Caco-2 (cell line): Measurements from ENCODE around the gene CEACAM4. TPM values are rescaled to one million over a fixed set of nuclear protein-coding genes. Genes with fewer than 3 reads are reported as not detected.
"Not testable (repeated sequence)": the region's sequence is repeated elsewhere in the genome, so short reads cannot be mapped to it uniquely, and the experiment has no call there.

ENCODE experiments used
- BruUV-seq: library from RNA; stranded (reverse); fragments of 400-500 nt; replicated peaks from 2 replicates; lab custom pipeline; 2021; lab: Mats Ljungman, UMichigan
- CTCF ChIA-PET: fragments of 300-600 bp; sonication (Branson Sonifier 250); formaldehyde crosslinking; loops from one replicate; lab custom pipeline; 2022; ENCODE audit warnings: antibody characterized with exemption; lab: Charles Lee
- POLR2A ChIA-PET: fragments of 300-600 bp; sonication (Branson Sonifier 250); formaldehyde crosslinking; loops from one replicate; lab custom pipeline; 2022; ENCODE audit warnings: antibody characterized with exemption; lab: Charles Lee
- DNase-seq, 2 experiments: peaks; one replicate each; pipeline versions ENCODE4 v3.0.0 to v3.0.0-alpha.2; 2020 to 2022
- H3K27me3 ChIP-seq: replicated peaks from 2 replicates; pipeline ENCODE4 v1.6.0; 2011; ENCODE audit warnings: low read length; ENCODE audit not compliant: control insufficient read depth, insufficient read depth
- H3K36me3 ChIP-seq: 2 replicates; pipeline ENCODE4 v1.5.1; 2011; ENCODE audit warnings: low read length; ENCODE audit not compliant: control insufficient read depth, insufficient read depth
- H3K4me1 ChIP-seq: fragments of 250-450 bp; sonication (Bioruptor Pico); 2 replicates; pipeline ENCODE4 v1.5.1; 2020; ENCODE audit warnings: mild to moderate bottlenecking
- H3K4me3 ChIP-seq: 2 replicates; pipeline ENCODE4 v1.5.1; 2011; ENCODE audit warnings: low read depth, mild to moderate bottlenecking, control low read depth, low read length
- H3K9me3 ChIP-seq: fragments of 250-450 bp; sonication (Bioruptor Pico); 2 replicates; pipeline ENCODE4 v1.5.1; 2020; ENCODE audit warnings: mild to moderate bottlenecking, moderate library complexity
- H3K27ac Mint-ChIP-seq: one replicate; pipeline ENCODE4 v1.8.0; 2022; ENCODE audit warnings: mixed read lengths; ENCODE audit not compliant: unreplicated experiment
- H3K27me3 Mint-ChIP-seq: one replicate; pipeline ENCODE4 v1.8.0; 2022; ENCODE audit warnings: mixed read lengths; ENCODE audit not compliant: insufficient read depth, unreplicated experiment
- H3K36me3 Mint-ChIP-seq: one replicate; pipeline ENCODE4 v1.8.0; 2022; ENCODE audit warnings: mild to moderate bottlenecking, mixed read lengths; ENCODE audit not compliant: insufficient read depth, unreplicated experiment
- H3K4me1 Mint-ChIP-seq: one replicate; pipeline ENCODE4 v1.8.0; 2022; ENCODE audit warnings: low read depth, mixed read lengths; ENCODE audit not compliant: unreplicated experiment
- H3K4me3 Mint-ChIP-seq: one replicate; pipeline ENCODE4 v1.8.0; 2022; ENCODE audit warnings: mild to moderate bottlenecking, moderate library complexity, mixed read lengths; ENCODE audit not compliant: unreplicated experiment
- H3K9me3 Mint-ChIP-seq: one replicate; pipeline ENCODE4 v1.8.0; 2022; ENCODE audit warnings: mixed read lengths; ENCODE audit not compliant: unreplicated experiment
- CTCF ChIP-seq, 2 experiments: fragments of 200-600 bp in 1 of 2; IDR thresholded peaks; 1 replicate in 1 of 2; 2 replicates in 1 of 2; pipeline versions ENCODE4 v1.5.1 to v1.8.0; 2011 to 2022; ENCODE audit warnings: antibody characterized with exemption in 1 of 2, control low read depth in 1 of 2, inconsistent platforms in 1 of 2, low read depth in 1 of 2, low read length in 1 of 2, mild to moderate bottlenecking in 1 of 2, moderate library complexity in 1 of 2; ENCODE audit not compliant: insufficient read depth in 1 of 2, severe bottlenecking in 1 of 2, unreplicated experiment in 1 of 2
- intact Hi-C: fragments of 100-400 bp; cut with micrococcal nuclease; formaldehyde crosslinking; loops from one replicate; pipeline ENCODE4 v1.10.0; 2022; ENCODE audit not compliant: unreplicated experiment
- total RNA-seq: library from RNA; stranded (reverse); gene quantifications from 2 replicates; pipeline ENCODE4 v1.2.3, GENCODE V29; 2022

Gene CEACAM4
- total RNA-seq, 1 experiment from 2014 or later = not detected

GRCh38 chr19:41668315-41668714, 41.4 kb upstream of the CEACAM4 start:
- no peak overlapping the region for H3K27ac Mint-ChIP-seq
- H3K36me3 ChIP-seq = no peaks in the 10 kb centered on the region
- intact Hi-C loops = no loop called here
- H3K4me3 ChIP-seq = no peak overlapping the region
- DNase-seq = no peak
- H3K4me1 ChIP-seq = no peaks in the 10 kb centered on the region
- CTCF ChIA-PET = no interaction called here
- no peaks in the 10 kb centered on the region for H3K4me1 Mint-ChIP-seq
- no peak overlapping the region for H3K4me3 Mint-ChIP-seq
- H3K27me3 ChIP-seq = no peaks in the 10 kb centered on the region
- TF ChIP-seq CTCF (IDR thresholded peaks at IDR 0.05; ENCODE audit: insufficient read depth in 1 of 2, low read depth in 1 of 2, low read length in 1 of 2, severe bottlenecking in 1 of 2, unreplicated experiment in 1 of 2) = no peak
- no TSS peak for BruUV-seq
- H3K36me3 Mint-ChIP-seq = no peaks in the 10 kb centered on the region
- peaks cover 24% of the 10 kb centered on the region for H3K9me3 ChIP-seq
- peaks cover 17% of the 10 kb centered on the region for H3K9me3 Mint-ChIP-seq
- POLR2A ChIA-PET = no interaction called here
- H3K27me3 Mint-ChIP-seq = peaks cover 8% of the 10 kb centered on the region

GRCh38 chr19:41666075-41666474, 39.2 kb upstream of the CEACAM4 start:
- H3K4me3 Mint-ChIP-seq = no peak overlapping the region
- H3K36me3 Mint-ChIP-seq = no peaks in the 10 kb centered on the region
- H3K27ac Mint-ChIP-seq = no peak overlapping the region
- BruUV-seq = no TSS peak
- Histone ChIP-seq H3K36me3 (no peaks in the 10 kb centered on the region), H3K4me3 (no peak overlapping the region), H3K4me1 (no peaks in the 10 kb centered on the region), H3K27me3 (no peaks in the 10 kb centered on the region), H3K9me3 (peaks cover 24% of the 10 kb centered on the region)
- ChIA-PET CTCF (no interaction called here), POLR2A (no interaction called here)
- TF ChIP-seq CTCF (IDR thresholded peaks at IDR 0.05; ENCODE audit: insufficient read depth in 1 of 2, low read depth in 1 of 2, low read length in 1 of 2, severe bottlenecking in 1 of 2, unreplicated experiment in 1 of 2) = no peak
- no peaks in the 10 kb centered on the region for H3K27me3 Mint-ChIP-seq
- peaks cover 21% of the 10 kb centered on the region for H3K9me3 Mint-ChIP-seq
- H3K4me1 Mint-ChIP-seq = no peaks in the 10 kb centered on the region
- no peak for DNase-seq
- intact Hi-C loops = no loop called here

GRCh38 chr19:41657157-41657556, 30.3 kb upstream of the CEACAM4 start:
- BruUV-seq = no TSS peak
- H3K4me1 ChIP-seq = no peaks in the 10 kb centered on the region
- Mint-ChIP-seq H3K36me3 (no peaks in the 10 kb centered on the region), H3K4me3 (no peak overlapping the region), H3K27me3 (peaks cover 21% of the 10 kb centered on the region), H3K4me1 (no peaks in the 10 kb centered on the region), H3K9me3 (no peaks in the 10 kb centered on the region), H3K27ac (no peak overlapping the region)
- H3K4me3 ChIP-seq = no peak overlapping the region
- ChIA-PET CTCF (interaction anchor here (0.6 kb wide), 1 partner anchor 478 kb away, joined by 4 read pairs; no protein-coding TSS in a partner anchor), POLR2A (no interaction called here)
- H3K9me3 ChIP-seq = peaks cover 3% of the 10 kb centered on the region; the same call in 1 of the 2 replicates
- H3K27me3 ChIP-seq = no peaks in the 10 kb centered on the region
- no peak for TF ChIP-seq CTCF (IDR thresholded peaks at IDR 0.05; ENCODE audit: insufficient read depth in 1 of 2, low read depth in 1 of 2, low read length in 1 of 2, severe bottlenecking in 1 of 2, unreplicated experiment in 1 of 2)
- intact Hi-C loops = no loop called here
- H3K36me3 ChIP-seq = no peaks in the 10 kb centered on the region
- DNase-seq = no peak

GRCh38 chr19:41656756-41657155, 29.9 kb upstream of the CEACAM4 start:
- H3K4me1 Mint-ChIP-seq, H3K9me3 ChIP-seq, DNase-seq, intact Hi-C loops, BruUV-seq, H3K27me3 ChIP-seq, H3K4me3 Mint-ChIP-seq, H3K9me3 Mint-ChIP-seq, H3K4me3 ChIP-seq, H3K4me1 ChIP-seq, H3K27ac Mint-ChIP-seq, H3K36me3 ChIP-seq, H3K36me3 Mint-ChIP-seq: not testable (repeated sequence)
- H3K27me3 Mint-ChIP-seq = peaks cover 21% of the 10 kb centered on the region
- POLR2A ChIA-PET = interaction anchor here (0.6 kb wide), 1 partner anchor 50 kb away, joined by 3 read pairs; no protein-coding TSS in a partner anchor
- CTCF ChIA-PET = interaction anchor here (0.6 kb wide), 1 partner anchor 478 kb away, joined by 4 read pairs; no protein-coding TSS in a partner anchor
